CD4-positive, alpha-beta T cell treated with Interleukin-4 for 1 hour (primary cell): ENCODE results near the gene LUZP1.
"Not testable (repeated sequence)": the region's sequence is repeated elsewhere in the genome, so short reads cannot be mapped to it uniquely, and the experiment has no call there.

Experiments used
- DNase-seq, 2 donors: peaks; one replicate each; pipeline ENCODE4 v3.0.0-alpha.2; 2020 to 2022

Gene LUZP1

DNA sequence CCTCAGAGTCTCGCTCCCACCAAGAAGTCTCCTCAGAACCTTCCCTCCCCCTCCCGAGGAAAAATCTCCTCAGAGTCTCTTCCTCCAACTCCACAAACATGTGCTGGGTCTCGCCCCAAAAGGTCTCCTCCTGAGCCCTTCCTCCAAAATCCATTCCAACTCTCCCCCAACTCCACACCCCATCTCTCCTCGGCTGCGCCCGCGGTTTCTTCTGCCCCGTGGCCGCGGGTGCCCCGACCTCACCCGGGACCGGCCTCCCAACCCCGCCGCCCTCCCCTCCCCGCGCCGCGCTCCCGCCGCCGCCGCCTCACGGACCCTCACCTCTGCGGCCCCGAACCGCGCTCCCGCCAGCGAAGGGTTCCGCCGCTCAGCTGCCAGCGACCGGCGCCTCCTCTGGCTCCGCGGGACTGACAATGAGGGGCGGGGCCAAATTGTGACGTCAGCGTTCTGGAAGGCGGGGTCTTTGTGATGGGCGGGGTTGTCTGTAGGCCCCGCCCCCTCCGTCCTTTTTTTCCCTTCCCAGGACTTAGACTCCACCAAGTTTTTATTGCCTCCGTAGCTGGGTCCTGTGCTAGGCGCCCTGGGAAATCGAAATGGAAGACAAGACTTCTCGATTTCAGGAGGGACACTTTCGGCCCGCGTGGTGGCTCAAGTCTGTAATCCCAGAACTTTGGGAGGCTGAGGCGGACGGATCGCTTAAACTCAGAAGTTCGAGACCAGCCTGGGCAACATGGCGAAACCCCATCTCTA is at the start of gene LUZP1:
Gene LUZP1 (minus strand): TSS at position 412 of the 750 bp plus-strand sequence.
- DNase-seq = peak; percentile 79 to 82

DNA sequence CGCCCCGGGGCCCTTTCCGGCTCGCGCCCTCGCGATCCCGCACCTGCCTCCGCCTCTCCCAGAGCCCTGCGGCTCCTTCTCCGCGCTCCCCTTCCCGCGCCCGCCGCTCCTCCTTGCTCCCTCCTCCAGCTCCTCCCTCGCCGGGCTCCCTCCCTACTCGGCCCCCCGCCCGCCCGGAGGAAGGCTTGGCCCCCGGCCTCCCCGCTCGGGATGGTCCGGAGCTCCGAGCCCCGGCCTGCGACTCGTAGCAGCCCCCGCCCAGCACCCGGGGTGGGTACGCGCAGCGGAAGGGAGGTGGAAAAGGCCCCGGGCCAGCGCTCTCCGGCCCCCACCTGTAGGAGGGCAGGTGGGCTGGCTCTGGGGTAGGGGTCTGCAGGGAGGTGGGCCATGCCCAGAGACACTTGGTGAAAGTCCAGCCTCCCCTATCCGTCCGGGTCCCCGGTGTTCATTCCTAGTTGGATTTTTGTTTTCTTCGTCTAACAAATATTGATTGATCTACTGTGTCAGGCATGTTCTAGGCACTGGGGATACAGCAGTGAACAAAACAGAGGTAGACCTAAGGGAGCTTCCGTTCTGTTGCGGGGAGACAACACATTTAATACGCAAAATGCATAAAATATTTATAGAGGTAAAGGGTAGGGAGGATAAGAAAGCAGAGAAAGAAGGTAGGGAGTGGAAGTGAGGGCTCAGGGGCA is 48.9 kb upstream of the LUZP1 start, which contains the start of gene HTR1D:
Gene HTR1D (minus strand): TSS at position 82 of the 695 bp plus-strand sequence. CDS start 23,283 bp downstream, outside the sequence.
- DNase-seq = no peak

DNA sequence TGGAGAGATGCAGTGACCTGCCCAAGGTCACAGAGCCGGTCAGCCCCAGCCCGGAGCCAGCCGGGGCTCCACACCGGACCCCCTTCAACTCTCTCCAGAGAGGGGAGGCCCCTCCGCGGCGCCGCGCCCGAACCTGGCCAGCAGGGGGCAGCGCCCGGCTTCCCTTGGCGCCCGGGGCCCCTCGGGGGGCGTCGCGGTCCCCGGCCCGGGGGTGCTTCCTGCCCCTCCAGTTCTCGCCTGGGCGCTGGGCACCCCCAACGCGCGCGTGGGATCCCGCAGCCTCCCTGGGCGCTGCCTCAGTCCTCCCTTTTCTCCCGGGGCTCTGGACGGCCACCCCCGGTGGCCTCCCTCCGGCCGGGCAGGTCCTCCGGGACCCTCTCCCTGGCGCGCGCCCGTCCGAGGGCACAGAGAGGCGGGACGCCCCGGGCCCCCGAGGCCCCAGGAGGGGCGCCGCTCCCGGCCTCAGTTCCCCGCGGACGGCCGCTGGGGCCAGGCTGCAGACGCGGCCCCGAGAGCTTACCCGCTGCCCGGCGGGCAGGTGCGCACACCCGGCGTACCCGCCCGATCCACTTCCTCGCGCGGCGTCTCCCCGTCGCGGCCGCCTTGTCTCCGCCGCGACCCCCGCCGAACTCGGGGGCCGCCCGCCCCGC is 48.2 kb upstream of the LUZP1 start:
- peak in 1 of 2 donors; percentile 8 for DNase-seq

DNA sequence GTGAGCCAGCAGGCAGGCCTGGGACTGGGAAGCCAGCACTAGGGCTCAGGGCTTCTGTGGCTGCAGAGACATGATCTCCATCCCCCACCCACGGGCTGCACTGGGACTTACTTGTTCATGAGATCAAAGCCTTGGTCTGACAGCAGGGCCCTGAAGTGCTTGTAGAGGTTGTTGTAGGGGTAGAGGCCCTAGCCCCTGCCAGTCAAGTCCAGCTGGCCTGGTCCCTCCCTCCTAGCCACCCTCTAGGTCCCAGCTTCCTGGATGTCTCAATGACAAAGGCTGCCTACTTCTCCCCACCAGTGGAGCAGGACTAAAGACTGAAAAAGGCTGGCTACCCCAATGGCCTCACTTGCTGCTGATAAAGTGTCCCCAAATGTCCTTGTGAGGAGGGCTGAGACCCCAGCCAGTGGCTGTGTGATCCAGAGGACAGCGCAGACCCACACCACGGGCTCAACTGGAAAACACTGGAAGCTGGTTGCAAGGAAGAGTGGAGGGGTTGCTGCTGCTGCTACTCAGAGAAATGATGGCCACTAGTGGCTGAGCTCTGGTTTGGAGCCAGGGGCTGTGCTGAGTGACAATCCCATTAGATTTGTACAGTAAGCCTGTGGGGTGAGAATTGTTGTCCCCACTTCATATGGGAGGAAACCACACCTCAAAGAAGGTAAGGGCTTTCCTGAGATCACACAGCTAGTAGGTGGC is 47.2 kb upstream of the LUZP1 start:
- no peak for DNase-seq

DNA sequence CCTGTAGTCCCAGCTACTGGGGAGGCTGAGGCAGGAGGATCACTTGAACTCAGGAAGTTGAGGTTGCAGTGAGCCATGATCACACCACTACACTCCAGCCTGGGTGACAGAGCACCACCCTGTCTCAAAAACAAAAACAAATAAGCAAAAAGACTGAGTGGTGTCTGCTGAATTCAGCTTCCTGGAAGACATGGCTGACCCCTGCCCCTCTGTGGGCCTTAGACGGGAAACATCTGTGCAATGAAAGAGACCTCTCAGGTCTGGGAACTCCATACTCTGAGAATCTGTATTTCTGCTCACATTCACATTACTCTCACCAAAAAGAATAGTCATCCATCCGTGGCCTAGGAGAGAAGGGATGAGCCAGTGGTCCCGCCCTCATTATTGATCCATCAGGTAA is 46.6 kb upstream of the LUZP1 start:
- no peak for DNase-seq

DNA sequence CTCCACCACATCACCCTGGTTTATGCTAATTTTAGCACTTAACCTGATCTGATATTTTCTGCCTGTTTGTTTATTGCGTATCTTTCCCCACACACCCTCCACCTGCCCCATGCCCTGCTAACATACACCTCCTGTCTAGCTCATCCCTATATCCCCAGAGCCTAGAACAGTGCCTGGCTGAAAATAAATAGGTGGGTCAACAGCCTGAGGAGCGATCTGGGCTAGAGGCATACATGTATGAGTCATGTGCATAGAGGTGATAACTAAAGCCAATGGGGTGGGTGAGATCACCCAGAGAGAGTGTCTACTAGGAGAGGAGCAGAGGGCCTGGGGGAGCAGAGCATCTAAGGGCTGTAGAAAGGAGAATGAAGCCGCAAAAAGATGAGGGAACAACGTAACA is 46.0 kb upstream of the LUZP1 start:
- no peak for DNase-seq

DNA sequence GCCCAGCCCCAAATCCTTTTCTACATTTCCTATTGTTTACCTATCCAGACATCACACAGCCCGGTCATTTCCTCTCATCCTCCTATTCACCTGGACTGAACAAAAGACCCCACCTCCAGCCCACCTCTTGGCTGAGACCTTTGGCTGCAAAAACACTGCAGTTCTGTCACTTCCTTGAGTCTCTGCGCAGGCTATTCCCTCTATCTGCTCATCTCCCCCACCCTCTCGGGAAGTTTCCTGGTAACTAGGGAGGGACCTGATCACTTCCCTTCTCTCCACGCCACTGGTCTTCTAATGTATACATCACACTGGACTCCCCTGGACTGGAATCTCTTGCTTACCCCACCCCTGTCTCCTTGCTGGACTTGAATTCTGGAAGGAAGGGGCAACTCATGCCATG is 43.3 kb upstream of the LUZP1 start:
- no peak for DNase-seq

DNA sequence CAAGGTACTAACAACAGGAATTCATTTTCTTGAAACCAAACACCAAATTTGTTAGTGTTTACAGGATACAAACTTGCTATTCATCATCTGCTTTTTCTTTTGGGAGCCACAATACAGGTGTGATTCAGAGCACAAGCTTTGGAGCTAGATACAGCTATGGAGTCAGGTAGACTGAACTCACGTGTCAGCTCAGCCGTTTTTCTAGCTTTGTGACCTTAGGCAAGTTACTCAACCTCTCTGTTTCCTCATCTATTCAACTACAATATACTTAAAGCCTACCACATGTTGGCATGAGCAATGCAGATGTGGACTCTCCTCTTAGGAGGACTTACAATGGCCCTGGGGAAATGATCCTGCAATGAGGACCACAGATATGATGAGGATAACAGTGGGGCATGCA is 42.3 kb upstream of the LUZP1 start:
- DNase-seq = no peak

DNA sequence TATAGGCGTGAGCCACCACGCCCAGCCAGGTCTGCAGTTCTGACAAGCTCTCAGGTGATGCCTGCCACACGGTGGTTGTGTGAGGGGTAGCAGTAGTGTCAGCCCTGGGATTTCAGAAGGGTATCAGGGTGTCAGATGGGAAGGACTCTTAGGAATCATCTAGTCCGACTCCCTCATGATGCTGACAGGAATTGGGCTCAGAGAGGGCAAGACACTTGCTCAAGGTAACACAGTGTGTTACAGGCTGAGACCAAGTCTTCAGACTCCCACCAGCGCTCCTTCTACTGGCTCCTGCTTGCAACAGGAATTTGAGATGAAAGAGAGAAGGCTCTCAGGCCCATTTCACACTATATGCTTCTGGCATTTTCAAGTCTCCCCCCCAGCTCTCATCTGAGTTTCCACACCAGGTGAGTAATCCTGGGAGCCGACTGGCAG is 41.7 kb upstream of the LUZP1 start:
- DNase-seq = no peak

DNA sequence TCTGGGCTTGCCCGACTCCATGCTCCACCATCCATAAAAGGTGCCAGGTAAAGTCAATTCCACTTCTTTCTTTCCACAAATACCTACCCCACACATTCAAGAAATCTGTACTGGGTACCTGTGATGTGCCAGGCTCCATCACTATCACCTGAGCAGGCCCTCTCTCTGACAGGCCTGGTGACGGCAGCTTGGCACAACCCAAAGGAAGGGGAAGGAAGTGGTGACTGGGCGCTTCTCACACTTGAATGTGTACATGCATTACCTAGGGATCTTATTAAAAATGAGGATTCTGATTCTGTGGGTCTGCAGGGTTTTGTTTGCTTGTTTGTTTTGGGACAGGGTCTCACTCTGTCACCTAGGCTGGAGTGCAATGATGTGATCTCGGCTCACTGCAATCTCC is 41.1 kb upstream of the LUZP1 start:
- no peak for DNase-seq

DNA sequence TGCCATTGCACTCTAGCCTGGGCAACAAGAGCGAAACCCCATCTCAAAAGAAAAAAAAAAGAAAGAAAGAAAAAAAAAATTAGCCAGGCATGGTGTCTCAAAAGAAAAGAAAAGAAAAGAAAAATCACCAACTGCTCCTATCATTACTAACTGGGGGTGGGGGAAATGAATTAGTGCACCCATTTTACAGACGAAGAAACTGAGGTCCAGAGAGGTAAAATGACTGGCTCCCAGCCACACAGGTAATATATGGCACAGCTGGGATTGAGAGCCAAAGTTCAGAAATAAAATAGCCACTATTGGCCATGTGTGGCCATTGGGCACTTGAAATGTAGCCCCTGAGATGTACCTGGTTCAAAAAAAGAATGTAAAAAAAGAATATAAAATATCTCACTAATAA is 39.9 kb upstream of the LUZP1 start:
- DNase-seq = no peak

DNA sequence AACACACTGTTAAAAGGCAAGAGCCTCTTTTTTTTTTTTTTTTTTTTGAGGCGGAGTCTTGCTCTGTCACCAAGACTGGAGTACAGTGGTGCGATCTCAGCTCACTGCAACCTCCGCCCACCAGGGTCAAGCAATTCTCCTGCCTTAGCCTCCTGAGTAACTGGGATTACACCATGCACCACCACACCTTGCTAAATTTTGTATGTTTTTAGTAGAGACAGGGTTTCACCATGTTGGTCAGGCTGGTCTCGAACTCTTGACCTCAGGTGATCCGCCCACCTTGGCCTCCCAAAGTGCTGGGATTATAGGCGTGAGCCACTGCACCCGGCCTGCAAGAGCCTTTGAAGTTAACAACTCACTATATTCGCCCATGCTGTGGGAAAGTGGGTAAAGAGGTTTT is 39.1 kb upstream of the LUZP1 start:
- DNase-seq = not testable (repeated sequence)

DNA sequence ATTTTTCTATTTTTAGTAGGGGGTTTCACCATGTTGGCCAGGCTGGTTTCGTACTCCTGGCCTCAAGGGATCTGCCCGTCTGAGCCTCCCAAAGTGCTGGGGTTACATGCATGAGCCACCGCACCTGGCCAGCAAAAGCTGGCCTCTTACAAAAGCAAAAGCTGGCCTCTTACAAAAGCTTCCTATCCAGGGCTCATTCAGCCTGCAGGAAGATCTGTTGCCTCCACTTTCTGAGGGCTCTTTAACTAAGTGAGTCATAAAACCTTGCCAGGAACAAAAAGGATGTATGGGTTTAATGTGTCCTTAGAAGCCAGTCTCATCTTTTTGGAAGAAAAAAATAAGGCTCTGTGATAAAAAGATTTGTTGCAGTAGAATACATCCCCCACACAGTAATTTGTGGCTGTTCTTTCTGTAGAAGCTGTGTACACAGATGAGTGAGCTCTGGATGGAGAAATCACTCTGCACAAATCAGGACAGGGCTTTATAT is 33.6 kb upstream of the LUZP1 start:
- no peak for DNase-seq

DNA sequence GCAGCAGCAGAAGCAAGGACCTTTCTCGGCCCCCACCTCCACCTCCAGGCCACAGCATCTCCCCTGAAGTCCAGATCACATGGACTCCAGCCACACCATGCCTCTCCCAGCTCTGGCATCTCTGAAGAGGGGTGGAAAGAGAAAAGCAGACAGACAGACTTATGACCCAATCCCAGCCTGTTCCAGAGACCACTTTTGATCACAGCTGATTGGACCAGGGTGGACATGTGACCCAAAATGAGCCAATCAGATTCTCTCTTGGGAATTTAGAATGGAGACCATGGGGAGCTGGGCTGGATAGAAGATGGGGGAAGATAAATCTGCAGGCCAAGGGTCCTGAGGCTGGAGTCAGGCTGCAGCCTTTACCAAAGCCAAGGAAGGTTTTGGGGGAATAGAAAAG is 32.2 kb upstream of the LUZP1 start:
- DNase-seq = no peak

DNA sequence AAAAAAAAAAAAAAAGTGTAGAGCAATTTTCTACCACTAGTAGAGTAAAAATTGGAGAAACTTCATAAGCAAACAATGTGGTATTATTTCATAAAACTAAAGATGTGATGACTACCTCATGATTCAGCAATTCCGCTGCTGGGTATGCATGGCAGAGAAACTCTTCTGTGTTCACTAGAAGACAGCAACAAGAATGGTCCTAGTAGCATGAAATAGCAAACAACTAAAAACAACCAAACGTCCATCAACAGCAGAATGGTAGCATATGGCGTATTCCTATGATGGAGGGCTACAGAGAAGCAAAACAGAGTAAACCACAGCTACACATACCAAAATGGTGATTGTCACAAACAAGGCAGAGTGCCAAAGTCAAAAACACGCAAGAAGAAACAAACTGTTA is 29.7 kb upstream of the LUZP1 start:
- no peak for DNase-seq

DNA sequence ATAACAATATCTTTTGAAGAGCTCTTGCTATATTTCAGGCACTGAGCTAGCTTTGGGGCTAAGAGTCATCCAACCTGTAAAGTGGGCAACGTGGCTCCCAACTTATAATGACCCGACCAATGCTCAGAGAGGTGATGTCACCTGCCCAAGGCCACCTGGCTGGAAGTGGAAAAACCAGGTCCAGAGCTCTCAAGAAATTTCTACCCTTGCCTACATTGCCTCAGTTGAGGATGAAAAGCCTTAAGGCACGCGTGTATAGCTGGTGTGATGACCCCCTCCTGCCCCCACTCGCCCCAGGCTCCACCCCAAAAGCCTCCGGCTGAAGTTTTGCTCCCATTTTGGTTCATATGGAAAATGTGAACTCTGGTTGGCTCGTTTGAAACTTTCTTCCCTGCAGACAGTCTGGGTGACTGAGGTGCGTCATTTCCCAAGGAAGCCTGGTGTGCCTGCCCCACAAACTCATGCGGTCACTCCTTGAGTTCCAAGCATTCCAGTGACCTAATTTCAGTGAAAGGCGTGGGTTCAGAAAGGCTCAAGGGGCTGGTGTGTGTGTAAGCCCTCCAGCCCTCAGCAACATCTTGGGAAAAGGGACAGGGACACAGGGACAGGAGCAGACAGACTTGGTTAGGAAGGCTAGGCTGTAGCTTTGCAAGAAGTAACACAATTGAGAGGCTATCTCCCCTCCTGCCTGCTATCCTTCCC is 28.1 kb upstream of the LUZP1 start:
- DNase-seq = no peak

DNA sequence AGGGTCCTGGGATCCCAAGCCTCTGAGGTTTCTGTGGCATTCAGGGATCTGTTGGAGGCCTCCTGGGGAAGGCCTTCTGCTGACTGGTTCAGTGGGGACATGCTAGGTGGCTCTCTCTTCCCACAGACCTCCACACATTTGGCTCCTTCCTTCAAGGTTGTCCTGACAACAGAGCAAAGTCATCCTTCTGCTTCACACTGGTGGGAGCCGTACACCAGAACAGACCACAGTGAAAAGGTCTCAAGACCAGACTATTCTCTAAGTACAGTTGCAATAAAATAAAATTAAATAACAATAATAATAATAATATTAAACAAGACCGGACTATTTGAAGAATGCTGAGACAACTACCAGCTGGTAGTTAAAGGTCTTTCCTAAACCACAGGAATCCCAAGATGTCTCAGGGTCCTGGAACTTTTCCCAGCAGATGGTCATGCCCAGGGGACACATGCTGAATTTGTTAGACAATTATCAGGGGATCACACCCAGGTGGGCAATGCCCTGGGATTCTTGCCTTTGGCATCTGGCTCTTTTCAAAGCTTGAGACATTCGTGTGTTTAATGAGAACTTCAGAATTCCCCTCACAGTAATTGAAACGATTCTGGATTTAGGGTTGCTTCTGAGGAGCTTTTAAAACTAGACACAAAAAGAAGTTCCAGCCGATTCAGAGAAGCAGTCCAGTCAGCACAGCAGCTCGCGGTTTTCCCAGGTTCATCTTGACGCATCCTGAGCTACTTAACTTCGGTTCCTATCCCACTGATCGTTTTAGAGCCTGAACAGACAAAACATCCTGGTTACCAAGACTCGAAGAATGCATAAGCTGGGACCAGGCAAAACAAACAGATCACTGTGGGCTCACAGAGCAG is 25.7 kb upstream of the LUZP1 start:
- DNase-seq = no peak

DNA sequence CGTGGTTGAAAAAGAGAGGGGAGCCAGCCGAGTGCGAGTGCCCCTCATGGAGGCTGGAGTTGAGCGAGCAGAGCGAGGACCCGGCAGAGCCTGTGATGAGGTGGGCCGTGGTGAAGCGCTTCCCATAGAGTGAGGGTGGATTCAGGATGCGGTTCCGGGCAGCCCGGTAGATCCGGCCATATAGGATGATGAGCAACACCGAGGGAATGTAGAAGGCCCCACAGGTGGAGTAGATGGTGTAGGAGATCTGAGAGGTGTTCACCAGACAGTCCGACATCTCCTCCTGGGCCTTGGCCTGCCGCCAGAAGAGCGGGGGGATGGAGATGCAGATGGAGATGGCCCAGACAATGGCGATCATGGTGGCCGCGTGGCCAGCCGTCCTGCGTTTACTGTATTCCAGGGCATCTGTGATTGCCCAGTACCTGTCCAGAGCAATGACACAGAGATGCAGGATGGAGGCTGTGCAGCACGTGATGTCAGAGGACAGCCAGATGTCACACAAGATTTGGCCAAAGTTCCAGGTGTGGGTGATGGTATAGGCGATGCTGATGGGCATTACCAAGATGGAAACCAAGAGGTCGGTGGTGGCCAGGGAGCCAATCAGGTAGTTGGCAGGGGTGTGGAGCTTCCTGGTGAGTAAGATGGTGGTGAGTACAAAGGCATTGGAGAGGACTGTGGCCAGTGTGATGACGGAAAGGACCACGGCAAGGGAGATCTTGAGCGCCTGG is 24.9 kb upstream of the LUZP1 start:
- no peak for DNase-seq

DNA sequence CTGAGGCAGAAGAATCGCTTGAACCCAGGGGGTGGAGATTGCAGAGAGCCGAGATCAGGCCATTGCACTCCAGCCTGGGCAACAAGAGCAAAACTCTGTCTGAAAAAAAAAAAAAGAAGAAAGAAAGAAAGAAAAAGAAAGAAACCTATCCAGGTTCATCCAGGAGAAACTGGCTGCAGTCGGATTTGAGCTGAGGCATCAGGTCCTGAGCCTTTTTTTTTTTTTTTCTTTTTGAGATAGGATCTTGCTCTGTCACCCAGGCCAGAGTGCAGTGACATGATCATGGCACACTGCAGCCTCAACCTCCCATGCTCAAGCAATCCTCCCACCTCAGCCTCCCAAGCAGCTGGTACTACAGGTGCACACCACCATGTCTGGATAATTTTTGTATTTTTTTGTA is 22.5 kb upstream of the LUZP1 start:
- no peak for DNase-seq

DNA sequence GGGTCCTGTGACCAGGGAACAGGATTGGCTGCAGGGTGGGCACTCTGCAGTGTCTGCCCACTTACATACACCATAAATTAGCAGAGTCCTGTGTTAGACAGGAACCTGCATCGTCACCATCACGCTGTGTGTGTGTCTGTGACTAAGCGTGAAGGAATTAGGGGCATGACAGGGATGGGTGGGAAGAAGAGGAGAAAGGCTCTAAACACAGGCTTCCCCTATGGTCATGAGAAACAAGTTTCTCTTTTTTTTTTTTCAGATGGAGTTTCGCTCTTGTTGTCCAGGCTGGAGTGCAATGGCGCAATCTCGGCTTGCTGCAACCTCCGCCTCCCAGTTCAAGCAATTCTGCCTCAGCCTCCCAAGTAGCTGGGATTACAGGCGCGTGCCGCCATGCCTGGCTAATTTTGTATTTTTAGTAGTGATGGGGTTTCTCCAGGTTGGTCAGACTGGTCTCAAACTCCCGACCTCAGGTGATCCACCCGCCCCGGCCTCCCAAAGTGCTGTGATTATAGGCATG is 20.3 kb upstream of the LUZP1 start:
- not testable (repeated sequence) for DNase-seq
